Limb (tissue), 2 donors: Measurements from ENCODE around the gene MCU.

ENCODE experiments used
- DNase-seq, 2 donors: peaks; one replicate each; pipeline ENCODE4 v3.0.0-alpha.2; 2016; ENCODE audit errors: extremely low spot score in 2 of 2

MCU gene

DNA sequence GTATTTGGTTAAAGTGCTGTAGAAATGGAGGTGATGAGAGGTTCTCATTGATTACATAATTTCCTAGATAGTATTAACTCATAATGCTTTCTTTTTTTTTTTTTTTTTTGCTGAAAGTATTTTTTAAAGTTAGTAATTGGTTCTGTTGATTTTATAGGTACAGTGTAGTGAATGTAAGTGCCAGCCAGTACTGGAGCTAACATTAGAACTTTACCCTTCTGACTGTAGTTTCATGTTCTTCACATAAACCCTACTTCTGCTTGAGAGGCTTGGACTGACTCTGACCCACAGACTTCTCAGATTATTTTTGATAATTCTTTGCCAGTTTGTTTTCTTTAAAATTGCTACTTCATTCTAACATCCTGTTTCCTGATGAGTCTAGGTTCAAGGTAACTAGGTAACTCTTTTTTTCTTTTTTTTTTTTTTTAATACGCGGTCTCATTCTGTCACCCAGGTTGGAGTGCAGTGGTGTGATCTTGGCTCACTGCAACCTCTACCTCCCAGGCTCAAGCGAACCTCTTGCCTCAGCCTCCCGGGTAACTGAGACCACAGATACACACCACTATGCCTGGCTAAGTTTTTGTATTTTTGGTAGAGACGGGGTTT is 109.4 kb downstream of the MCU start:
- no peak for DNase-seq

DNA sequence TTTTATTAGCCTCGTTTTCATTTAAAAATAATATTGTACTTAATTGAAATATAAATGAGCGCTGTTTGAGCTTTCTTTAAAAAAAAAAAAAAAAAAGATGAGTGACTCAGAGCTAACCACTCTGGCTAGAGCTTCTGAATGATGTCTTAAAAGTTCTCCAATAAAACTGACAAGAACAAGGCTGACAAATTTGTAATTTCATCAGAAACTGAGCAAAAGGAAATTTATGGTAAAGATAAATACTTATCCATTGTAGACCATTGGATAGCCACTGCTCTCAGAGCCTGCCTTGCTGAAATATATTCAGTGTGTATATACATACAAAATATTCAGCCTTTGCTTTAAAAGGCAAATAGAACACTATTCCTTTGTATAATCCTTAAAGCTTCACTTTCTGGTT is 110.4 kb downstream of the MCU start:
- no peak for DNase-seq

DNA sequence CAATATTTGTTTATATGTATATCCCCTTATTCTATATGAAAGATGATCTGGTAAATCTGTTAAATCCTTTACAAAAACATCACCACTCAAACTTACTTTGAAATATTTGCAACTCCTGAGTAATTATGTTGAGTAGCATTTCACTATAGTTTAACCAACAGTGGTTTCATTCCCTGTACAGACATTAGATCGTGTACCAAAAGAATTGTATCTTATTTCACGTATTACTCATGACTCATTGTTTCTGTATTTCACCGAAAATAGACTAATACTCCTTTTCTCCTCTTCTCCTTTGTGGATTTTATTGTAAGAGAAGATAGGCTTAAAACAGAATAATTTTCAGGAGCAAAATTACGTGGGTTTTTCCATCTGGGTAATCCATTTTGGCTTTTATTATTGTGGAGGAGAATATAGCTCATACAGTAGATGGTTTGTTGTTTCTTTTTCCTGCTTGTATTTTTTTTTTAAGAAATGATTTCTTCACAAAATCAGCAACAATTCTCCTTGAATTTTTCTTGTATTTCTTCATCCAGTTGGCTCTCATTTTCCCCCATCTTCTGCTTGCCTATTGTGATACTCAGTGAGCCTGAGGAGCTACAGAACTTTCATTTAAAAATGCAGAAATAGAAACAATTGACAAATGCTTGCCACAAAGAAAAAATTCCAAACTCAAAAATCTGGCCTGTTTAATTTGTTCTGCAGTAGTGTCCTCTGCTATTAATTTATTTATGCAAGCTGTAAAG is 111.0 kb downstream of the MCU start:
- no peak for DNase-seq

DNA sequence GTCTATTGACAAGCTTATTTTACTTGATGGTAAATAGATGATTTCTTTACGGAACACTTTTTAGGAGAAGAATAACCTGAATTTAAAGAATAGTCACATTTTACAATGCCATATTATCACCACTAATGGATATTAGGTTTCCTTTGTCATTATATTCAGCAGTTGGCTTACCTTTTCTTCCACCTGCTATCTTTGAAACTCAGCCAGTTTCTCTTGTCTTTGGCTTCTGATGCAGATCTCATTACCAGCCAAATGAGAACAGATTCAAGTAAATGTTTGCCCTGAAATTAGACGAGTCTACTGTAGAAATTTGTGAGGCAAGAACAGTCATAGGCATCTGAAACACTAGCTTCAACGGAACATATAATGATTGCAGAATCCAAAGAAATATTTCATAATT is 116.1 kb downstream of the MCU start:
- DNase-seq = no peak

DNA sequence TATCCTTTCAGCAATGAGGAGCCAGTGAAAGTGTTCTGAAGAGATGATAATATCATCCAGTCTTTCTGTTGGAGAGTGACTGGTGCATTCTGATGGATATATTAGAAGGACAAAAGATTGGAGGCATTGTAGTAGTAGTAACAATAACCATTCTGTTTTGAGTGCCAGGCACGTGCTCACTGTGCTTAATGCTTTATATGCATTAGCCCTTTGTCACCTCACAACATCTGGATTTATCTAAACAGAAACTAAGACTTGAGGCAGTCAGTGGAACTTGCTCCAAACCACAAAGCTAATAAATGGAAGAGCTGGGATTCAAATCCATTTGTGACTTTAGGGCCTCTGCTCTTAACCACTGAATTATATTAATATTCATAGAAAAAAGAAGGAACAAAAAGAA is 117.1 kb downstream of the MCU start:
- DNase-seq = no peak

DNA sequence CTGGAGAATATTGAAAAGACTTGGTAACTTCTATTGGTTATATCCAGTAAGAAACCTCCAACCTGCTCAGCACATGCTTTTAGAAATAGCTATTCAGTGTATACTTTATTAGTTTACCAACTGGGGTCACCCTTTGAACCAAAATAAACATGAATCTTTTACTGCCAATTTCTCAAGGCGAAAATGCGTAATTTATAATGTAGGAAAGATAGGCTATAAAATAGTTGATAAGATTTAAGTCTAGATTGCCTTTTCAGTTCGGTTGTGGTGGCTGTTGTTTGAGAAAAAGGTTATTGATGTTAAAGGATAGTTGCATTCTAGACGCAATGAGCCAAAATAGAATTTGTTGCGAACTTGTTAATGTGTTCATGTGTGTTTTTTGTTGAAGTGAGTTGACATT is 119.0 kb downstream of the MCU start:
- DNase-seq = no peak

DNA sequence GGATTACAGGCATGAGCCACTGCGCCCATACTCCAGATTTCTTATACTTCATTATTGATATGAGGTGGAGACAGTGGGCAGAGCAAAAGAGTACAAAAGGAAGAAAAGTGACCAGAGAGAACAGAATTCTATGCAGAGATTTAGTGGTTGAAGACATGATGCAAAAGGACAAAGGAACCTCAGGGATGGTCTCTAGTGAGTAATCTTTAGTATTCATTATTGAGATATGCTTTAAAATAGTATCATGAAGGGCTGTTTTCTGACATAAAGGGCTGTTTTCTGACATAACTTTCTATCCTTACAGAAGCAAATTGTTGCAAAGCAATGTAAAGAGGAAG is 120.4 kb downstream of the MCU start:
- DNase-seq = no peak

DNA sequence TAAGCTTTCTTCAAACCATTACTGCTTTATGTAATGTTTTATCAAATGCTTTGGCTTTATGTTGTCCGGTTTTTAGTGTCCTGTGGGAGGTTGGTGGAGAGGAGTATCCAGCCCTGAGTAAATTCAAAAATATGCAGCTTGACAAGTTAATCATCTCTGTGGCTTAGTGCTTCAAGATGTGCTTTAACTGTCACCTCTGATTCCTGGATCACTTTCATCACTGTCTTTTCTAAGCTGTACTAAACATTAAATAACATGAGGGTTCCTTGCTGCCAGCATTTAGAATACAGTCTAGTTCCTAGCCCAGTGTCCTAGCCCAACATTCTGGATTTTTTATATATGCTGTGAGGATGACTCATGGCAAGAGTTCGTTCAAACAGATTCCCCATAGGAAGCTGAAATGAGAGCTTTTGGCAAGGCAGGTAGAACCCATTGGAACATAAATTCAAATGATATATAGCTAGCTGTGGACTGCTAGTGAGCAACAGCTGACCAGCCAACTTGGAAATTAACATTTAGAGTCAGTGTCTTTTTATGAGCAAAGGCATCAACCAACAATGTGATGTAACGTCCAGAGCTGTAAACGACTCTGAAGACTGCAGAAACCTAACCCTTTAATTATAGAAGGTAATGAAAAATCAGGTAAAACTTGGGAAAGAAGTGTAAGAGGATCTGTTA is 120.9 kb downstream of the MCU start:
- peak in 1 of 2 donors; percentile 63 for DNase-seq

DNA sequence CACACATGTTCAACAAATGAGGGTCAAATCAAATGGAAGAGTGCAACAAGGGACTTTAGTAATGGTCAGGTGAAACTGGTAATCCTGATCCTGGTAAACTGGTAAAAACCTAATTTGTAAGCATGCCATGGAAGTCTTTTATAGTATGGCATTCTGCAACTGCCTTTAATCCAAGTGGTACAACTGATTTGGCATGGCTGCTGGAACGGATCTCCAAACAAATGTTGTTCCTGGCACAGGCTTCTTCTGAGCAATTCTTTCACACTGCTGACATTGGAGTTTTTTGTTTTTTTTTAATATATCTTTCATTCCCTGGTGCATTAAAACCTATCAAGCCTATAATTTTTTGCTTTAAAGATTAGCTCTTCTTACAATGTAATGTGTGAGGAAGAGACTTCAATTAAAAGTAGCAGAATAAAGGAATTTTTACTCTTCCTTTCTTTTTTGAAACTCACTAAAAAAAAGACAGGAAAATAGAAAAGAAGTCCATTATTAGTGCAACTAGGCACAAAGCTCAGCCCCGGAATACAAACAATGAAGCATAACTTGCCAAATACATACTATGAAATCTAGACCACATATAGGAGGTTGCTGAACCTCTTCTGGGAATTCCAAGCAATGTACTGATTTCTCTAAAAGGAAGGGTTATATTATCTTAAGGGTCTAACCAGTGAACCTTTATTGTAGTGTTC is 122.3 kb downstream of the MCU start:
- peak in 1 of 2 donors; percentile 55 for DNase-seq

DNA sequence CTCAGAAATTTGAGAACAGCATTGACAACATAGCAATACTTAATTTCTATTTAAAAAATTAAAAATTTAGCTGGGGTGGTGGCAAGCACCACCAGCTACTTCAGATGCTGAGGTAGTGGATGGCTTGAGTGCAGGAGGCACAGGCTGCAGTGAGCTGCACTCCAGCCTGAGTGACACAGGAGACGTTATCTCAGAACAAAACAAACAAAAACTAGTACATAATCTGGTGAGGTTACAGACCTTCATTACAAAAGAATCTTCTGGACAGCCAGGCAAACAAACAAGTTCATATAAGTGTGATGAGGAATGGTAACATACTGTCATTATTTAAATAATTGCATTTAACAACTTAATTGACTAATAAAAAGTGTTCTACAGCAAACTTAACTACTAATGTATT is 124.6 kb downstream of the MCU start:
- no peak for DNase-seq

DNA sequence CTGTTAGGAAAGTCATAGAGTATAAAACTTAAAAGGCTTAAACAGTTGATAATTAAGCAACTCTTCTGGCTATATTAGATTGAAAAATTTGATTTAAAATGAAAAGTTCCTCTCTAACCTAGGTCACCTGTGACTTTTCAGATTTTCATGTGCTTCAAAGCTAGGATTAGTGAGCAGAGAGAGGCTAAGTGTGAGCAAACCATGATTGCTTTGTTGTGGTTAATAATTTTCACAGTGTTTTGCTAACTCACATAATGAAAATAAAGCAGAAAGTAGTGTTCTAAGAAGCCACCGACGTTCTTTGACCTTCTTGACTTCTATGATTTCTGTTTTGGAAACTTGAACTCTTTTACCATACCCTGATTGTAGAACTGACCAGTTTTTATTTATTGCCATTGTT is 126.1 kb downstream of the MCU start:
- no peak for DNase-seq

DNA sequence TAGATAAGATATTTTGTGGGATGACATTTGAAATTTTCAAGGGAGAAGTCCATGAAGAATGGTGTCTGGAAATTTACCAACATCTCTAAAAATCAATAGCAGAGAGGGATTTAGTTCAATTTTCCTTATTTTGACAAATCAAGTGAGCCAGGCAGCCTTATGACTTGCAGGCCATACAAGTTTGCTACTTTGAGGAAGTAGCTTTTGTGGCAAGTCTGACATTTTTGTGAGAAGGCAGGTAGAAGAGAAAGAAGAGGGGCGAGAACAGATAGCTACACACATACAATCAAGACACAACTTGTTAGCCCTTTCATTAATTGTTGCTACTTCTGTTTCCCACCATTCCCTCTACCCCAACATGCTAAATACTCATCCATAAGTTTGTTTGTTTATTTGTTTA is 127.1 kb downstream of the MCU start:
- DNase-seq = no peak

DNA sequence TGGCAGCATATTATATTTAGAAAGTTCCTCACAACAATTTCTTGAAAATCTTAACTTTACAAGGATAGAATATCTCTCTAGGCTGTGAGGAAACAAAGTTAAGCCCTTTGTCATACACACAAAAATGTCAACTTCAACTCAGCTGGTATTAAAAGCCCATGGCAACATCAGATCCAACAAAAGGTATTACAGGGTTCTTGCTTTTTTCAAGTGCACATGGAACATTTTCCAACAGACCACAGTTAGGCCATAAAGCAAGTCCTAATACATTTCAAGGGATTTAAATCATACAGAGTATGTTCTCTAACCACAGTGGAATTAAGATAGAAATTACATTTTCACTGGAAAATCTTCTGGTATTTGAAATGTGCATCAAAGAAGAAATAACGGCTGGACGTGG is 129.7 kb downstream of the MCU start:
- no peak for DNase-seq

DNA sequence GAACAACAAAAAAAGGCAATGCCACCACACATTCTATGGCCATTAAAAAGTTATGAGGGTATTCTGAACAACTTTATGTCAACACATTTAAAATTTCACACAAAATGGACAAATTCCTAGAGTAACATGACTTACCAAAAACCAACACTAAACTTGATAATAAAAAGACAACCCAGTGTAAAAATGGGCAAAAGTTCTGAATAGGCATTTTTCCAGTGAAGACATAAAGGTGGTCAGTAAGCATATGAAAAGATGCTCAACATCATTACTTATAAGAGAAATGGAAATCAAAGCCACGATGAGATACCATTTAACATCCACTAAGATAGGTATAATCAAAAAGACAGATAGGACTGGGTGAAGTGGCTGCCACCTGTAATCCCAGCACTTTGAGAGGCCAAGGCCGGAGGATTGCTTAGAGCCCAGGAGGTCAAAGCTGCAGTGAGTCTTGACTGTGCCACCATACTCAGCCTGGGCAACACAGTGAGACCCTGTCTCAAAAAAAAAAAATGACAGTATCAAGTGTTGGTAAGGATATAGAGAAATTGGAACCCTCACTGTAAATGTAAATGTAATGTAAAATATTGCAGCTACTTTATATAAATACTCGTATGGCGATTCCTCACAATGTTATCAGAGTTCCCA is 130.5 kb downstream of the MCU start:
- DNase-seq = no peak

DNA sequence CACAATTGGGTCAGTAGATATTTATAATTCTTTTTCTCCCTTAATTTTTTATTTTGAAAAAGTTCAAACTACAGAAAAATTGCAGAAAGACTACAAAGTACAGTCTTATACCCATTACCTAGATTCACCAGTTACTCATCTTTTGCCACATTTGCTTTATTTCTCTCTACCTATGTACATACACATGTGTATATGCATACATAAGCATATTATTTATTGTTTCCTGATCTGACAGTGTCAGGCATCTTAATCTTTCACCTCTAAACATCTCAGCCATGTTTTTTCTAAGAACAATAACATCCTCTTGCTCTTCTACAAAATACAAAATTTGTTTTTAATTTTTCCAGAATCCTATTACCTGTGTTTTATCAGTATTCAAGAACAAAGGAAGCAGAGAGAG is 133.2 kb downstream of the MCU start:
- DNase-seq = no peak

DNA sequence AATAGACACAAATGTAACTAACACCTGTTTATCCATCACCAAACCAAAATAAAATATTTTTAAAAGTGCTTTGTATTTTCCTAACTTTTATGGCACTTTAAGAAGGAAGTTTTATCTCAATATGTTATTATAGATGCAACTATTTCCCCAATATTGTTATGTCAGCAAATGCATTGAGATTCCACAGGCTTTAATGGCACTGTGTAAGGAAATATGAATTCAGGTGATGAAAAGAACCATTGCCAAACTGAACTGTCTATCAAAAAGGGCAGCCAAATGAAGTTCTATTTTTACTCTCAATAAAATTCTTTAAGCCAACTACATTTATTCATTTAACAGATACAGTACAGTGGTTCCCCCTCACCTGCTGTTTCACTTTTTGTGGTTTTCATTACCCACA is 134.4 kb downstream of the MCU start:
- DNase-seq = no peak

DNA sequence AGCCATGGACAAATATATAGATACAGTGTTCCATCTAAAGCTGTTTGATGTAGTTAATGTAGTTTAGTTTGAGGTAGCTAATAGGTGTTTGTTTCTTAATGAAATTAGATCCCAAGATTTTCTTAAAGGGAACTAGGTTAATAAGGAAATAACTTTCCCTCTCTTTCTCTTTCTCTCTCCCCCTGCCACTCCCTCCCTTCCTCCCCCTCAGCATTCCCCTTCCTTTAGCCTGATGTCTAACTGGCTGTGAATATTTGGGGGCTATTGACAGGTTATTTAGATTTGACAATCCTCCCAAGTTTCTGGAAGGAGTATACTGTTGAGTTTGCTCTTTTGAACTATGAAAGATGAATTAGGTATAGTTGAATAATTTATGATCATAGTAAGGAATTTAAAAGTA is 136.4 kb downstream of the MCU start:
- no peak for DNase-seq

DNA sequence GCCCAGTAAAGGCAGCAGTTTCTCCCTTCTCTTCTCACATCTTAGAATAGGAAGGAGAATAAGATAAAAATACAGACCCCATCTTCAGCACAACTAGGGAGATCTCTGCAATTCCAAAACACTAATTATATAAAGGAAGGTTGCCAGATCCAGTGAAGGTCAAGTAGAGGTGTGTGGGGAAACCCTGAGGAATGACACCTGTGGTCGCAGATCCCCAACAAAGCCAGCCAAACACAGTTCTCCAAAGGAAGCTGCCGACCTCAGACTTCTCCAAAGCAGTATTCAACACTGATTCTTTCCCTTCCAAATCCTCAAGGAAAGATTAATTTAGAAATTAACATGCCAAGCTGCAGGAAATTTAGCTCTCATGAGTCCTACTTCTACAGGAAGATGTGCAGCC is 138.7 kb downstream of the MCU start:
- DNase-seq = no peak

DNA sequence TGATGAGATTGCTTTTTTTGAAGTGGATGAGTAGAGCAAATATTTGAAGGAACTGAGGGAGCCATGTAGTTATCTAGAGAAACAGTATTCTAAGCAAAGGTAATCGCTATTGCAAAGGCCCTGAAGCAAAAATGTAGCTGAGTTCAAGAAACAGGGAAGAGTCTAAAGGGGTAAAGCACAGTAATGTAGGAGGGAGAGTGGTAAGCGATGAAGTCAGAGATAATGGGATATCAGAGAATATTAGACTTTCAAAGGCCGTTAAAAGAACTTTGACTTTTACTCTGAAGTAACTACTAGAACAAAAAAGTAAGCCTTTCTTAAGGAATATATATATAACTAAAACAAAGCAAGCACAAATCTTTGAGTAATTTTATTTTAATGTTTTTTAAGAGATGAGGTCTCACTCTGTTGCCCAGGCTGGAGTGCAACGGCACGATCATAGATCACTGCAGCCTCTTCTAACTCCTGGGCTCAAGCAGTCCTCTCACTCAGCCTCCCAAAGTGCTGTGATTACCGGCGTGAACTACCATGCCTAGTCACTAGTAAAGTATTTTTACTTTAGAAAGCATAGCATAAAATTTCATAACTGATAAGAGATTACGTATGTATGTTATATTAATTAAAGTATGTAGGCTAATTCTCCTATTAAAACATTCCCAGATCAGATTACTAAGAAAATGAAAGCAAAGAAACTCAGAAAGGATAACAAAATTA is 139.9 kb downstream of the MCU start:
- no peak for DNase-seq

DNA sequence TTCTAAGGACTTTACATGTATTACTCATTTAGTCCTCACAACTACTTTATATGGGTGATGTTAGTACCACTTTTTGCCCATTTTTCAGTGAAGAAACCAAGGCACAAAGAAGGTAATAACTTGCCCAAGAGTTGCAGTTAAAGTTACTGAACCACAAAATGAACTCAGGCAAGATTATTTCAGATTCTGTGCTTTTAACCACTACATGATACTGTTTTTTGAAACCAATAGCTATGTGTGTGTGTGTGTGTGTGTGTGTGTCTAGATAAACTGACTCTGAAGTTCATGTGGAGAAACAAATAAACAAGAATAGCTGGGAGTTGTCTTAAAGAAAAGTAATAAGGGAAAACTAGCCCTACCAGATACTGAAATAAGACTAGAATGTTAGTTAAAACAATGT is 140.8 kb downstream of the MCU start:
- no peak for DNase-seq

DNA sequence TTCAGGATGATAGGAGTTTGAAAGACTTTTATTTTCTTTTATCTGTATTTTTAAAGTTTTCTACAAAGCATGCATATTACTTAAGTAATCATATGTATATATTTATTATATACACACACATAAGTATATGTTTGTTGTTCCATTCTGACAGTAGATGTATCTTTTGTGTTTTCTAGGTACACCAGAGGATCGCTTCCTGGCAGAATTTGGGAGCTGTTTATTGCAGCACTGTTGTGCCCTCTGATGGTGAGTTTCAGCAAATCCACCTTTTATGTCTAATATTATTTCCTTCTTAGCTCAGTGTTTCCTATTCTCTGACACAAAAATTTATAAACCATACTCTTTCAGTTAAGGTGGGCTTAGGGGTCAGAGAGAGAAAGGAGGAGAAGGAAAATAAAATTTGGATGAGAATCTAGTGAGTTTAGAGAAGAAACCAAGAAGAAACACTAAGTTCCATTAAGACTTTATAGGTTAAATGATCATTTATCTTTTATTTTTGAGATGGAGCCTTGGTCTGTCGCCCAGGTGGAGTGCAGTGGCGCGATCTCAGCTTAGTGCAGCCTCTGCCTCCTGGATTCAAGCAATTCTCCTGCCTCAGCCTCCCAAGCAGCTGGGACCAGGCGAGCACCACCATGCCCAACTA is 142.4 kb downstream of the MCU start:
- peak; percentile 43 to 81 for DNase-seq
